Activated CD8-positive, alpha-beta T cell treated with anti-CD3 and anti-CD28 coated beads for 36 hours (primary cell): ENCODE data around the gene TMEM179. TPM values are rescaled to one million over a fixed set of nuclear protein-coding genes. Genes with fewer than 3 reads are reported as not detected.

Source experiments
- ATAC-seq: fragments of 200-7000 bp; cut with Tn5 transposase; one replicate; pipeline ENCODE4 v1.10.0; 2021; ENCODE audit warnings: mild to moderate bottlenecking, moderate library complexity
- CTCF ChIA-PET: fragments of 350-600 bp; sonication (Branson Sonifier 250); formaldehyde crosslinking; loops from one replicate; lab custom pipeline; 2021; ENCODE audit warnings: antibody characterized with exemption; lab: Charles Lee
- POLR2A ChIA-PET: fragments of 350-600 bp; sonication (Branson Sonifier 250); formaldehyde crosslinking; loops from one replicate; lab custom pipeline; 2021; ENCODE audit warnings: antibody characterized with exemption; lab: Charles Lee
- DNase-seq: peaks from one replicate; pipeline ENCODE4 v3.0.0-alpha.2; 2020
- H3K27ac Mint-ChIP-seq: one replicate; pipeline ENCODE4 v1.8.0; 2021; ENCODE audit warnings: mild to moderate bottlenecking, mixed read lengths
- H3K27me3 Mint-ChIP-seq: one replicate; pipeline ENCODE4 v1.8.0; 2021; ENCODE audit warnings: mixed read lengths
- H3K36me3 Mint-ChIP-seq: one replicate; pipeline ENCODE4 v1.8.0; 2021; ENCODE audit warnings: low read depth, mixed read lengths
- H3K4me1 Mint-ChIP-seq: one replicate; pipeline ENCODE4 v1.8.0; 2021; ENCODE audit warnings: low read depth, mixed read lengths
- H3K4me3 Mint-ChIP-seq: one replicate; pipeline ENCODE4 v1.8.0; 2021; ENCODE audit warnings: mild to moderate bottlenecking, moderate library complexity, mixed read lengths
- H3K9me3 Mint-ChIP-seq: one replicate; pipeline ENCODE4 v1.8.0; 2021; ENCODE audit warnings: mixed read lengths
- CTCF ChIP-seq: fragments of 200-600 bp; IDR thresholded peaks from one replicate; pipeline ENCODE4 v1.8.0; 2022; ENCODE audit warnings: antibody characterized with exemption, mild to moderate bottlenecking
- intact Hi-C: fragments of 100-400 bp; cut with micrococcal nuclease; formaldehyde crosslinking; loops from one replicate; pipeline ENCODE4 v1.10.0; 2022
- total RNA-seq, 2 experiments: library from RNA; stranded (reverse); gene quantifications; one replicate each; pipeline ENCODE4 v1.2.3, GENCODE V29; 2021

The TMEM179 gene
- total RNA-seq, 2 experiments from 2014 or later, result not detected

GRCh38 chr14:104550340-104550860 lies 54.2 kb downstream of the TMEM179 start:
- ChIA-PET CTCF (no interaction called here), POLR2A (interaction anchor here (0.8 kb wide), 1 partner anchor 200 kb away, joined by 3 read pairs; no protein-coding TSS in a partner anchor)
- no peak for TF ChIP-seq CTCF
- Mint-ChIP-seq H3K4me3 (no peak overlapping the region), H3K9me3 (no peaks in the 10 kb centered on the region), H3K27ac (no peak overlapping the region), H3K4me1 (no peaks in the 10 kb centered on the region), H3K27me3 (peaks cover 4% of the 10 kb centered on the region), H3K36me3 (no peaks in the 10 kb centered on the region)
- ATAC-seq (no peak), DNase-seq (no peak)
- intact Hi-C loops, result no loop called here

- peaks cover 7% of the 10 kb centered on the region for H3K27me3 Mint-ChIP-seq
- TF ChIP-seq CTCF, result no peak
- intact Hi-C loops, result no loop called here
- no peak for DNase-seq
- POLR2A ChIA-PET, result no interaction called here
- H3K4me3 Mint-ChIP-seq, result no peak overlapping the region
- CTCF ChIA-PET, result no interaction called here
- no peak for ATAC-seq
- no peaks in the 10 kb centered on the region for H3K36me3 Mint-ChIP-seq
- no peaks in the 10 kb centered on the region for H3K4me1 Mint-ChIP-seq
- H3K27ac Mint-ChIP-seq, result no peak overlapping the region
- H3K9me3 Mint-ChIP-seq, result no peaks in the 10 kb centered on the region
These were observed 54.8 kb downstream of the TMEM179 start for GRCh38 chr14:104549536-104550339.

- intact Hi-C loops, result no loop called here
- no peak for DNase-seq
- CTCF ChIA-PET, result no interaction called here
- POLR2A ChIA-PET, result no interaction called here
- Mint-ChIP-seq H3K9me3 (no peaks in the 10 kb centered on the region), H3K36me3 (no peaks in the 10 kb centered on the region), H3K4me1 (no peaks in the 10 kb centered on the region), H3K27ac (no peak overlapping the region), H3K27me3 (peaks cover 8% of the 10 kb centered on the region), H3K4me3 (no peak overlapping the region)
- ATAC-seq, result no peak
- TF ChIP-seq CTCF, result no peak
These were observed 55.6 kb downstream of the TMEM179 start for GRCh38 chr14:104548802-104549535.

GRCh38 chr14:104547998-104548700 lies 56.4 kb downstream of the TMEM179 start:
- DNase-seq, result no peak
- ATAC-seq, result no peak
- ChIA-PET POLR2A (no interaction called here), CTCF (no interaction called here)
- Mint-ChIP-seq H3K27ac (no peak overlapping the region), H3K27me3 (peaks cover 11% of the 10 kb centered on the region), H3K4me1 (no peaks in the 10 kb centered on the region), H3K9me3 (no peaks in the 10 kb centered on the region), H3K4me3 (no peak overlapping the region), H3K36me3 (no peaks in the 10 kb centered on the region)
- intact Hi-C loops, result no loop called here
- no peak for TF ChIP-seq CTCF
